K562 (cell line): ENCODE results near the gene AGPAT3. TPM values are rescaled to one million over a fixed set of nuclear protein-coding genes. Genes with fewer than 3 reads are reported as not detected.

ENCODE experiments used
- ATAC-seq: fragments of 200-7000 bp; cut with Tn5 transposase; 3 replicates; pipeline ENCODE4 v1.9.1; 2020; ENCODE audit warnings: moderate library complexity
- BruUV-seq: library from RNA; stranded (reverse); fragments of 400-500 nt; replicated peaks from 2 replicates; lab custom pipeline; 2021; lab: Mats Ljungman, UMichigan
- CTCF ChIA-PET: fragments of 300-600 bp; formaldehyde crosslinking; extraction: SDS; loops from one replicate; lab custom pipeline; 2021; ENCODE audit warnings: low intra/inter-chr PET ratio; lab: Yijun Ruan, JAX
- POLR2A ChIA-PET: fragments of 300-600, 350-650 bp; sonication (Branson Sonifier 250); formaldehyde crosslinking; extraction: SDS; loops from one replicate; lab custom pipeline; 2021; ENCODE audit warnings: antibody characterized with exemption, inconsistent platforms; lab: Yijun Ruan, JAX
- DNase-seq, 4 experiments: peaks; one replicate each; pipeline versions ENCODE4 v3.0.0 to v3.0.0-alpha.2; 2011 to 2018; ENCODE audit warnings: low spot score in 3 of 4, mixed read lengths in 3 of 4; ENCODE audit errors: extremely low read depth in 1 of 4
- FAIRE-seq: peaks from 2 replicates; lab custom pipeline; 2011; peaks lifted over from hg19 to GRCh38; lab: Jason Lieb, UNC
- H2AFZ ChIP-seq: 2 replicates; pipeline ENCODE4 v1.6.0; 2011; ENCODE audit warnings: low read depth, low read length, control low read depth, inconsistent platforms
- H3K27ac ChIP-seq: fragments of 200-600 bp; 3 replicates; pipeline ENCODE4 v1.8.0; 2011; ENCODE audit warnings: low read depth, mild to moderate bottlenecking, control low read depth, inconsistent platforms, low read length, moderate library complexity, mixed read lengths; ENCODE audit errors: extremely low read depth
- H3K27me3 ChIP-seq, 2 experiments: fragments of 300-600 bp in 1 of 2; 2 replicates in 1 of 2; 3 replicates in 1 of 2; pipeline versions ENCODE4 v1.6.0 to v1.8.0; 2011; ENCODE audit warnings: inconsistent platforms in 2 of 2, low read length in 2 of 2, mild to moderate bottlenecking in 1 of 2, mixed read lengths in 1 of 2, moderate library complexity in 1 of 2; ENCODE audit not compliant: control insufficient read depth in 2 of 2, insufficient read depth in 2 of 2
- H3K36me3 ChIP-seq: fragments of 300-600 bp; 3 replicates; pipeline ENCODE4 v1.8.0; 2011; ENCODE audit warnings: mild to moderate bottlenecking, low read length, inconsistent platforms; ENCODE audit not compliant: control insufficient read depth, insufficient read depth
- H3K4me1 ChIP-seq, 2 experiments: fragments of 200-600 bp in 1 of 2; replicated peaks in 1 of 2; 2 replicates in 1 of 2; 3 replicates in 1 of 2; pipeline versions ENCODE4 v1.5.1 to v1.8.0; 2011; ENCODE audit warnings: inconsistent platforms in 2 of 2, low read length in 2 of 2, mild to moderate bottlenecking in 1 of 2, mixed read lengths in 1 of 2, moderate library complexity in 1 of 2; ENCODE audit not compliant: control insufficient read depth in 2 of 2, insufficient read depth in 2 of 2
- H3K4me2 ChIP-seq: 2 replicates; pipeline ENCODE4 v1.6.1; 2011; ENCODE audit warnings: low read length, control low read depth, inconsistent platforms, mixed read lengths; ENCODE audit not compliant: insufficient read depth
- H3K4me3 ChIP-seq: fragments of 200-600 bp; sonication (generic), shearing (Covaris generic); 2 replicates; pipeline ENCODE4 v1.5.1; 2016; ENCODE audit warnings: control low read depth, inconsistent platforms
- H3K79me2 ChIP-seq: fragments of 200-600 bp; 3 replicates; pipeline ENCODE4 v1.8.0; 2011; ENCODE audit warnings: low read length, inconsistent platforms; ENCODE audit not compliant: control insufficient read depth, insufficient read depth
- H3K9ac ChIP-seq, 2 experiments: 2 replicates each; pipeline versions ENCODE4 v1.6.0 to v1.6.1; 2011; ENCODE audit warnings: low read depth in 2 of 2, low read length in 2 of 2, control low read depth in 1 of 2, inconsistent platforms in 1 of 2, mild to moderate bottlenecking in 1 of 2, mixed read lengths in 1 of 2; ENCODE audit not compliant: insufficient read depth in 1 of 2
- H3K9me1 ChIP-seq: one replicate; pipeline ENCODE4 v1.6.0; 2011; ENCODE audit warnings: inconsistent platforms, mild to moderate bottlenecking, low read length, moderate library complexity; ENCODE audit not compliant: control insufficient read depth, insufficient read depth
- H3K9me3 ChIP-seq: replicated peaks from 2 replicates; pipeline ENCODE4 v1.5.1; 2011; ENCODE audit warnings: low read depth, low read length, inconsistent platforms; ENCODE audit not compliant: control insufficient read depth, insufficient read depth
- H4K20me1 ChIP-seq: replicated peaks from 2 replicates; pipeline ENCODE4 v1.6.1; 2011; ENCODE audit warnings: low read length, inconsistent platforms, mixed read lengths; ENCODE audit not compliant: control insufficient read depth, insufficient read depth
- KDM2B ChIP-seq: fragments of 250-450 bp; sonication (Bioruptor Pico); IDR thresholded peaks from 2 replicates; pipeline ENCODE4 v1.8.0; 2021; ENCODE audit warnings: mild to moderate bottlenecking, moderate library complexity
- MLX ChIP-seq, 2 experiments: fragments of 450-650 bp in 1 of 2; sonication (generic) in 1 of 2; formaldehyde crosslinking; conservative IDR thresholded peaks; 2 replicates each; pipeline versions ENCODE4 v1.4.0 to v1.8.1; 2020 to 2022; ENCODE audit warnings: mild to moderate bottlenecking in 1 of 2, missing genetic modification reagents in 1 of 2
- PTTG1 ChIP-seq: fragments of 450-650 bp; IDR thresholded peaks from 2 replicates; pipeline ENCODE4 v1.6.1; 2016; ENCODE audit warnings: low read depth, mild to moderate bottlenecking, missing genetic modification characterization, missing compliant biosample characterization
- RBM15 ChIP-seq: fragments of 200-400 bp; formaldehyde crosslinking; IDR thresholded peaks from 2 replicates; pipeline ENCODE4 v1.6.1; 2018; ENCODE audit warnings: mild to moderate bottlenecking, low read length, moderate library complexity; ENCODE audit not compliant: insufficient read depth
- RBM17 ChIP-seq: fragments of 200-400 bp; formaldehyde crosslinking; IDR thresholded peaks from 2 replicates; pipeline ENCODE4 v1.6.1; 2017; ENCODE audit warnings: low read depth, mild to moderate bottlenecking, low read length, borderline replicate concordance
- SPI1 ChIP-seq: IDR thresholded peaks from 2 replicates; pipeline ENCODE4 v1.6.1; 2011; ENCODE audit warnings: low read depth, low read length, control low read depth, borderline replicate concordance
- TRIM28 ChIP-seq: fragments of 450-650 bp; IDR thresholded peaks from 2 replicates; pipeline ENCODE4 v1.6.1; 2017
- ZKSCAN3 ChIP-seq: fragments of 250-450 bp; sonication (Bioruptor Pico); IDR thresholded peaks from 2 replicates; pipeline ENCODE4 v1.4.0; 2020
- ZNF511 ChIP-seq: sonication (generic); formaldehyde crosslinking; IDR thresholded peaks from 2 replicates; pipeline ENCODE4 v1.8.0; 2022; ENCODE audit warnings: mild to moderate bottlenecking, missing genetic modification reagents
- WGBS: fragments of 100-300 bp; shearing (Covaris generic); methylation state at CpG from one replicate; pipeline ENCODE4 v1.1.6; 2016; ENCODE audit warnings: low coverage, mixed read lengths; ENCODE audit not compliant: insufficient coverage; ENCODE audit errors: missing lambda C conversion rate; 5-methylcytosine and 5-hydroxymethylcytosine counted together
- in situ Hi-C: fragments of 300-500 bp; cut with MboI; formaldehyde crosslinking; loops from 4 replicates; pipeline ENCODE4 v1.15.0; 2018; ENCODE audit warnings: inconsistent platforms, mixed read lengths
- intact Hi-C: fragments of 100-400 bp; cut with micrococcal nuclease; formaldehyde crosslinking; loops from 2 replicates; pipeline ENCODE4 v1.14.2; 2022
- polyA plus RNA-seq, 8 experiments: library from polyadenylated mRNA; depleted of rRNA in 4 of 8; stranded (reverse) in 5 of 8; unstranded in 3 of 8; fragments of >200 nt; fragmentation: Nextera tagmentation in 2 of 8; fragmentation: Illumina TruSeq in 1 of 8; extraction: Ambion mirVana in 2 of 8; extraction: Trizol in 1 of 8; gene quantifications; 2 replicates each; pipeline versions ENCODE4 v1.2.1 to v1.2.3, GENCODE V29; 2011 to 2014; ENCODE audit warnings: inconsistent platforms in 1 of 8, missing spikeins in 1 of 8
- total RNA-seq, 7 experiments: library from RNA; depleted of rRNA in 6 of 7; stranded (reverse); fragments of >200 nt in 6 of 7; fragmentation: Illumina TruSeq in 2 of 7; extraction: Trizol in 2 of 7; gene quantifications; 2 replicates each; pipeline versions ENCODE4 v1.2.1 to v1.2.3, GENCODE V29; 2011 to 2021; ENCODE audit warnings: low replicate concordance in 1 of 7
- TF ChIP-seq, protein P1 (sequence below), 2 experiments: fragments of 150-350 bp in 1 of 2; IDR thresholded peaks; 2 replicates each; pipeline ENCODE4 v1.6.1; 2012 to 2016; ENCODE audit warnings: low read depth in 2 of 2, low read length in 2 of 2, mild to moderate bottlenecking in 1 of 2, moderate library complexity in 1 of 2
- TF ChIP-seq, protein P2 (sequence below): sonication (generic); IDR thresholded peaks from 2 replicates; pipeline ENCODE4 v1.6.1; 2016

AGPAT3 gene
- total and polyA plus RNA-seq, 9 of the 15 experiments (the other 6 are each of a cell fraction or from before 2014, with no cell fraction given): 1.5 to 88.4 (median 35.7) TPM

- in situ Hi-C loops: no loop called here
- Histone ChIP-seq H3K9me3 (no peaks in the 10 kb centered on the region), H2AFZ (no peak overlapping the region), H3K4me3 (no peak overlapping the region), H3K79me2 (peaks cover 83% of the 10 kb centered on the region), H3K4me1 (peaks cover 32 to 79% of the 10 kb centered on the region in 2 experiments), H4K20me1 (peaks cover 2% of the 10 kb centered on the region; the same call in 1 of the 2 replicates), H3K36me3 (peaks cover 30% of the 10 kb centered on the region; the same call in 2 of the 3 replicates), H3K4me2 (no peak overlapping the region), H3K27ac (peak overlapping the region; percentile 93), H3K27me3 (no peaks in the 10 kb centered on the region), H3K9me1 (peaks cover 5% of the 10 kb centered on the region), H3K9ac (peak overlapping the region; percentile 67 to 91; a peak in 3 of 4 replicates)
- DNase-seq: no peak
- WGBS: 89% methylated on average over 11 of the region's 11 CpGs
- intact Hi-C loops: no loop called here
- POLR2A ChIA-PET: no interaction called here
- BruUV-seq: no TSS peak
- CTCF ChIA-PET: no interaction called here
- FAIRE-seq: no peak
- TF ChIP-seq PTTG1 (tag) (no peak), RBM15 (no peak), ZNF511 (CRISPR knock-in tag) (no peak), RBM17 (no peak), KDM2B (CRISPR knock-in tag) (no peak), ZKSCAN3 (CRISPR knock-in tag) (no peak), TRIM28 (no peak), SPI1 (no peak), MLX (CRISPR knock-in tag; conservative IDR thresholded peaks at IDR 0.05) (no peak)
- TF ChIP-seq, protein P1, sequence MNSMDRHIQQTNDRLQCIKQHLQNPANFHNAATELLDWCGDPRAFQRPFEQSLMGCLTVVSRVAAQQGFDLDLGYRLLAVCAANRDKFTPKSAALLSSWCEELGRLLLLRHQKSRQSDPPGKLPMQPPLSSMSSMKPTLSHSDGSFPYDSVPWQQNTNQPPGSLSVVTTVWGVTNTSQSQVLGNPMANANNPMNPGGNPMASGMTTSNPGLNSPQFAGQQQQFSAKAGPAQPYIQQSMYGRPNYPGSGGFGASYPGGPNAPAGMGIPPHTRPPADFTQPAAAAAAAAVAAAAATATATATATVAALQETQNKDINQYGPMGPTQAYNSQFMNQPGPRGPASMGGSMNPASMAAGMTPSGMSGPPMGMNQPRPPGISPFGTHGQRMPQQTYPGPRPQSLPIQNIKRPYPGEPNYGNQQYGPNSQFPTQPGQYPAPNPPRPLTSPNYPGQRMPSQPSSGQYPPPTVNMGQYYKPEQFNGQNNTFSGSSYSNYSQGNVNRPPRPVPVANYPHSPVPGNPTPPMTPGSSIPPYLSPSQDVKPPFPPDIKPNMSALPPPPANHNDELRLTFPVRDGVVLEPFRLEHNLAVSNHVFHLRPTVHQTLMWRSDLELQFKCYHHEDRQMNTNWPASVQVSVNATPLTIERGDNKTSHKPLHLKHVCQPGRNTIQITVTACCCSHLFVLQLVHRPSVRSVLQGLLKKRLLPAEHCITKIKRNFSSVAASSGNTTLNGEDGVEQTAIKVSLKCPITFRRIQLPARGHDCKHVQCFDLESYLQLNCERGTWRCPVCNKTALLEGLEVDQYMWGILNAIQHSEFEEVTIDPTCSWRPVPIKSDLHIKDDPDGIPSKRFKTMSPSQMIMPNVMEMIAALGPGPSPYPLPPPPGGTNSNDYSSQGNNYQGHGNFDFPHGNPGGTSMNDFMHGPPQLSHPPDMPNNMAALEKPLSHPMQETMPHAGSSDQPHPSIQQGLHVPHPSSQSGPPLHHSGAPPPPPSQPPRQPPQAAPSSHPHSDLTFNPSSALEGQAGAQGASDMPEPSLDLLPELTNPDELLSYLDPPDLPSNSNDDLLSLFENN (IDR thresholded peaks at IDR 0.05; ENCODE audit: low read depth in 2 of 2, low read length in 2 of 2): no peak
- TF ChIP-seq, protein P2, sequence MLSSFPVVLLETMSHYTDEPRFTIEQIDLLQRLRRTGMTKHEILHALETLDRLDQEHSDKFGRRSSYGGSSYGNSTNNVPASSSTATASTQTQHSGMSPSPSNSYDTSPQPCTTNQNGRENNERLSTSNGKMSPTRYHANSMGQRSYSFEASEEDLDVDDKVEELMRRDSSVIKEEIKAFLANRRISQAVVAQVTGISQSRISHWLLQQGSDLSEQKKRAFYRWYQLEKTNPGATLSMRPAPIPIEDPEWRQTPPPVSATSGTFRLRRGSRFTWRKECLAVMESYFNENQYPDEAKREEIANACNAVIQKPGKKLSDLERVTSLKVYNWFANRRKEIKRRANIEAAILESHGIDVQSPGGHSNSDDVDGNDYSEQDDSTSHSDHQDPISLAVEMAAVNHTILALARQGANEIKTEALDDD: no peak
- no peak for ATAC-seq
Observed at GRCh38 chr21:43922949-43923348, 57.9 kb downstream of the AGPAT3 start.
